ENCODE measurements around the gene ARHGAP27. TPM values are rescaled to one million over a fixed set of nuclear protein-coding genes. Genes with fewer than 3 reads are reported as not detected.

Gene ARHGAP27
- polyA plus RNA-seq, 4 donors: 13.2 to 18.2 (median 14.8) TPM

GRCh38 chr17:45389354-45389753 is 43.3 kb downstream of the ARHGAP27 start:
- DNase-seq (ENCODE audit: low read depth in 4 of 4, low spot score in 3 of 4): no peak

- DNase-seq (ENCODE audit: low read depth in 4 of 4, low spot score in 3 of 4): no peak
Observed at GRCh38 chr17:45388604-45389325, 43.9 kb downstream of the ARHGAP27 start.

- DNase-seq (ENCODE audit: low read depth in 4 of 4, low spot score in 3 of 4): no peak
Observed at GRCh38 chr17:45387739-45388138, 44.9 kb downstream of the ARHGAP27 start.

GRCh38 chr17:45386178-45386577 is 46.5 kb downstream of the ARHGAP27 start:
- DNase-seq (ENCODE audit: low read depth in 4 of 4, low spot score in 3 of 4): no peak

GRCh38 chr17:45385331-45385997 is 47.2 kb downstream of the ARHGAP27 start:
- peak in 3 of 4 donors; percentile 65 to 75 (median 72) for DNase-seq (ENCODE audit: low read depth in 4 of 4, low spot score in 3 of 4)

- no peak for DNase-seq (ENCODE audit: low read depth in 4 of 4, low spot score in 3 of 4)
Observed at GRCh38 chr17:45384789-45385262, 47.8 kb downstream of the ARHGAP27 start.

GRCh38 chr17:45384047-45384788 is 48.5 kb downstream of the ARHGAP27 start:
- DNase-seq (ENCODE audit: low read depth in 4 of 4, low spot score in 3 of 4): no peak

- no peak for DNase-seq (ENCODE audit: low read depth in 4 of 4, low spot score in 3 of 4)
Observed at GRCh38 chr17:45383003-45383402, 49.7 kb downstream of the ARHGAP27 start.

- DNase-seq (ENCODE audit: low read depth in 4 of 4, low spot score in 3 of 4): no peak
Observed at GRCh38 chr17:45382226-45382625, 50.4 kb downstream of the ARHGAP27 start.

GRCh38 chr17:45380991-45381390 is 51.7 kb downstream of the ARHGAP27 start:
- DNase-seq (ENCODE audit: low read depth in 4 of 4, low spot score in 3 of 4): no peak

- DNase-seq (ENCODE audit: low read depth in 4 of 4, low spot score in 3 of 4): no peak
Observed at GRCh38 chr17:45380046-45380765, 52.5 kb downstream of the ARHGAP27 start.

GRCh38 chr17:45377401-45377800 is 55.3 kb downstream of the ARHGAP27 start:
- DNase-seq (ENCODE audit: low read depth in 4 of 4, low spot score in 3 of 4): no peak

- no peak for DNase-seq (ENCODE audit: low read depth in 4 of 4, low spot score in 3 of 4)
Observed at GRCh38 chr17:45376171-45377005, 56.3 kb downstream of the ARHGAP27 start.

GRCh38 chr17:45374501-45374900 is 58.2 kb downstream of the ARHGAP27 start:
- no peak for DNase-seq (ENCODE audit: low read depth in 4 of 4, low spot score in 3 of 4)

GRCh38 chr17:45372325-45372869 is 60.3 kb downstream of the ARHGAP27 start:
- DNase-seq (ENCODE audit: low read depth in 4 of 4, low spot score in 3 of 4): no peak

GRCh38 chr17:45371414-45372324 is 61.0 kb downstream of the ARHGAP27 start:
- DNase-seq (ENCODE audit: low read depth in 4 of 4, low spot score in 3 of 4): peak; percentile 60 to 70 (median 60)

GRCh38 chr17:45370949-45371413 is 61.7 kb downstream of the ARHGAP27 start:
- no peak for DNase-seq (ENCODE audit: low read depth in 4 of 4, low spot score in 3 of 4)

GRCh38 chr17:45369421-45369820 is 63.2 kb downstream of the ARHGAP27 start:
- DNase-seq (ENCODE audit: low read depth in 4 of 4, low spot score in 3 of 4): no peak
